LNCAP (cell line): ENCODE data around the gene DUSP22.

Experiments
- CTCF ChIP-seq: fragments of 450-650 bp; IDR thresholded peaks from 2 replicates; pipeline ENCODE4 v1.5.1; 2017; ENCODE audit warnings: mild to moderate bottlenecking

DUSP22 gene

DNA sequence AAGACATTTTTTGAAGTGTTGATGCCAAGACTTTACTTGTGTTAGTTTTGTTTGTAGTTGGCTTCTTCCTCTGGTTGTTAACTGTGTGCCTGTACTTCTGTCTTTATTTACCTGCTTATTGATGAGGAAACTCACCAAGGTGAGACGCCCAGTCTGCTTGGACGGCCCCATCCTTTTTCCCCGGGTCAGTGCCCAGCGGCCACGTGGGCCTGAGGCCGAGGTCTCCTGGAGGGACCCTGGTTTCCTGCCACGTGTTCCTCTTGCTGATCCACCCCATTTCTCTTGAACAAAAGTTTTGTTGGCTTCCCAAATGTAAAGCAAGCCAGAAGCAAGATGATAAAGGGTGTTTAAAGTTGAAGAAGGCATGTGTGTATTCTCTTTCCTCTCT, 24.8 kb downstream of the DUSP22 start:
- no peak for TF ChIP-seq CTCF

DNA sequence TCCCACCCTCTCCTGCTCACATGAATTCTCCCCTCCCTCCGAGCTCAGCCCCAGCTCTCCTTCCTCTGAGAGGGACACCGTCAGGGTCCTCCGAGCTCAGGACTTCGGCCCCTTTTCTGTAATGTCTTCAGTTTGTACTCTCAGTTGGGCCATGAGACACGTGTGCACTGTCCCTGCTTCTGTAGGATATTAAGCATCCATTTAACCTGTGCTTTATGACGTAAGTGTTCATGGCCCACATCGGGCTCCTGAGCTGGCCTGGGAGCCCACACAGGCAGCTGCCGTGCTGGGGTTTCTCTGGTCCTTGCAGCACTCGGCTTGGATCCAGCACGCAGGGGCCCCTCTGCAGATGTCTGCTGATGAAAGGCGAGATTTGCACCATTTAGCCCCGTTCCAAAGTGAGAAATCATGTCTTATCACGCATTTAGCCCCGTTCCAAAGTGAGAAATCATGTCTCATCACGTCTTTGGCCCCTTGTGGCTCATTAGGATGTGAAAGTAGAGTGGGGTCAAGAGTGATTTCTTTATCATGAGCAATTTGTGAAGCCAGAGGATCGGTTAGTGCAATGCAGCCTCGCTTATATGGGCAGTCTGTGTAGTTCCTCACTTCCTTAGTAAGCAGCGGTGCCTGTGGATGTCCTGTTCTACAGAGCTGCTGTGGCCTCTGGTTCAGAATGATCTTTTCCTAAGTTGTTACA, 25.3 kb downstream of the DUSP22 start:
- no peak for TF ChIP-seq CTCF

GRCh38 chr6:318243-318890, 26.1 kb downstream of the DUSP22 start:
- no peak for TF ChIP-seq CTCF

DNA sequence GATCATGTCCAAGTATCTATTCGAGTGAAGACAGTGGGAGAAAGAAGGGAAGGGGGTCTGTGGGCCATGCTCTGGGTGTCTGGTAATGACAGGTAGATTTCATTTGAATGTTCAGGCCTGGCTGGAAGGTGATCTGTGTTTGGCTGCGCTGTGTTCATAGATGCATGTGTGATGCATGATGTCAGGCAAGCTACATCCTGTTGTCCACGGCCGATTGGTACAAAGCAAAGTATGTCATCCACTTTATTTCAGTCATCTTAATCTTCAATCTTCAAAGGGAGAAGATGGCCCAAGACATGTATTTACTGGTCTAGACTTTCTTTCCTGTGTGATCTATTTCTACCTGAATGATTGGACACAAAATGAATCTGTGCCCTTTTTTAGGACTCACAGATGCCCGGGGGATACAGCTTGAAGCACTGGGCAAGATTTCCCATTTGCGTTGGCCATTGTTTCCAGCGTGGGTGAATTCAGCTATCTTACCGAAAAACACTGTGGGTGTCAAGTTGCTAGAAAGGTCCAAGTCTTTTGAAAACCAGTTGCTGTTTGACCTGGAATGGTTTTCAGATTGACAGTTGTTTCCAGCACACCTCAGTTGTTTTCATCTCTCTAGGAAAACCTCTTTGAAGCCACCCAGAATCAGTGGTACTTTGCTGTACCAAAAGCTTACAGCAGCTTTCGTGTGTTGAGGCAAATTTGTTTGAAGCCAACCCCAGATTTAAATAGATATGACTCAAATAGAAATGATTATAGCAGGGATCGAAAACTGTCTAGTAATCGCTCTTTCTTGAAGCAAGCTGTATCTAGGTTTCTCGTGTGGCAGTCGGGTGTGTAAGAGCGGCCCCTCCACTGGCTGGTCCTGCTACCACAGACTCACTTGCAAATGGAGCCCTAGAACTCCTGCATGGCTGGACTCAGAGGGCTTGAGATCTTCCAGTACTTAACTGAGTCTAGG, 27.2 kb downstream of the DUSP22 start:
- TF ChIP-seq CTCF = no peak

- TF ChIP-seq CTCF = no peak
Observed at GRCh38 chr6:320351-321157, 28.3 kb downstream of the DUSP22 start.

DNA sequence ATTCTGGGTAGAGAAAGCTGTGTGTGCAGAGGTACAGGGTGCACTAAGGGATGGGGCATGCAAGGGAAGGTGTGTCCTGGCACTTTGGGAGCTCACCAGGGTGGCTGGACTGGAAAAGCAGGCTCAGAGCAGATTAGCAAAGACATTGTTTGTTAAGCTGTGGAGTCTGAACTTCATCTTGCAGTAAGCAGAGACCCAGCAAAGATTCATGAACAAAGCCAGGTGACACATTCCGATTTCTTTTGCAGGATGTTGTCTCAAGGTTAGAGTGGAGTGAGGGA, 28.8 kb downstream of the DUSP22 start:
- TF ChIP-seq CTCF = no peak

DNA sequence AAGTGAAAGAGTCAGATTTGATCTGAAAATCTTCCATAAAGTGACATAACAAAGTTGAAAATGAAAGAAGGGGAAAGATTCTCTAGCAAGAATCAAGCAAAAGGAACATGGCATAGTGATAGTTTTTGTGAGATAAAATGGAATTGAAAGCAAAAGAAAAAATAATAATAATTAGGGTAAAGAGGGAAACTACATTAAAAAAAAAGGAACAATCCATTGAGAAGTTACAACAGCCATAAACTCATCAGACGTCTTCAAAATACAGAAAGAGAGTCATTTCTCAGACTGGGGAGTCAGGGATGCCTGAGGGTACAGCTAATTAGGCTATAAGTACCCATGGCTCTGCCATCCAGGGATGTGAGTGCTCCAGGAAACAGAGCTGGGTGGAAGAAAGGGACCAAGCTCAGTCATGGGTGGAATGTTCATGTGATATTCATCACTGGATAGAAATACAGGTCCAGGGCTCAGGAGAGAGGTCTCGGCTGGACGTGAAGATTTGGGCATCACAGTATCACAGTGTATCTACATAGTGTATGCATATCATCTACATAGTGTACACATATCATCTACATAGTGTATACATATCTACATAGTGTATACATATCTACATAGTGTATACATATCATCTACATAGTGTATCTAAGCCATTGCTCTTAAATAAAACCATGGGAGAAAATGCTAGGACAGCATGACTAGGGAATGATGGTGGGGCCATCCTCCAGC, 29.4 kb downstream of the DUSP22 start:
- no peak for TF ChIP-seq CTCF
